Gastrocnemius medialis (tissue), 4 donors: ENCODE data around the gene KIF20B. TPM values are rescaled to one million over a fixed set of nuclear protein-coding genes. Genes with fewer than 3 reads are reported as not detected.
A peak's percentile ranks its signal among the peaks of the same experiment; 100 is the strongest.

ENCODE experiments used
- ATAC-seq, 2 donors: fragments of 150-250 bp; one replicate each; pipeline ENCODE4 v1.9.1; 2016
- DNase-seq, 2 donors: peaks; one replicate each; pipeline ENCODE4 v3.0.0-alpha.2; 2019
- H3K27ac ChIP-seq, 4 donors: fragments of 200-600 bp; sonication (generic); 1 replicate in 1 of 4; 2 replicates in 3 of 4; pipeline ENCODE4 v1.5.1; 2016 to 2018; ENCODE audit warnings: mild to moderate bottlenecking in 2 of 4, moderate library complexity in 1 of 4
- H3K27me3 ChIP-seq, 3 donors: fragments of 200-600 bp; sonication (generic) in 2 of 3; 1 replicate in 1 of 3; 2 replicates in 2 of 3; pipeline versions ENCODE4 v1.5.1 to v1.6.0; 2016 to 2019; ENCODE audit warnings: mild to moderate bottlenecking in 1 of 3, moderate library complexity in 1 of 3
- H3K36me3 ChIP-seq, 2 donors: fragments of 200-600 bp; sonication (generic) in 1 of 2; one replicate each; pipeline ENCODE4 v1.5.1; 2017 to 2018
- H3K4me1 ChIP-seq, 2 donors: fragments of 200-600 bp; sonication (generic) in 1 of 2; one replicate each; pipeline ENCODE4 v1.5.1; 2016 to 2017; ENCODE audit warnings: mild to moderate bottlenecking in 2 of 2
- H3K4me3 ChIP-seq, 4 donors: fragments of 200-600 bp; sonication (generic) in 3 of 4; 1 replicate in 1 of 4; 2 replicates in 3 of 4; pipeline ENCODE4 v1.5.1; 2016 to 2019; ENCODE audit warnings: mild to moderate bottlenecking in 2 of 4
- H3K9me3 ChIP-seq, 3 donors: fragments of 200-600 bp; sonication (generic) in 2 of 3; 1 replicate in 1 of 3; 2 replicates in 2 of 3; pipeline ENCODE4 v1.5.1; 2016 to 2019
- POLR2A ChIP-seq, 2 donors: fragments of 450-650 bp; IDR thresholded peaks; one replicate each; pipeline ENCODE4 v1.6.1; 2017; ENCODE audit warnings: antibody characterized with exemption in 2 of 2, mild to moderate bottlenecking in 2 of 2, moderate library complexity in 2 of 2
- in situ Hi-C, 4 donors: fragments of 200-750 bp; cut with MboI; loops; one replicate each; pipeline versions ENCODE4 v1.15.0 to v1.8.0; 2017; ENCODE audit warnings: low sequenced_read_pairs in 4 of 4
- intact Hi-C: fragments of 100-400 bp; cut with DNase I; formaldehyde crosslinking; loops from one replicate; pipeline ENCODE4 v1.15.1; 2023; ENCODE audit warnings: low total_unique reads
- total RNA-seq, 4 donors: library from RNA; depleted of rRNA; stranded (reverse); fragments of >200 nt; gene quantifications; one replicate each; pipeline versions ENCODE4 v1.1.0 to v1.2.3, GENCODE V29; 2016
- TF ChIP-seq, protein P1 (sequence below), 5 experiments: fragments of 450-650 bp in 3 of 5; fragments of 200-600 bp in 2 of 5; sonication (generic) in 2 of 5; IDR thresholded peaks in 4 of 5; conservative IDR thresholded peaks in 1 of 5; 1 replicate in 4 of 5; 2 replicates in 1 of 5; pipeline ENCODE4 v1.5.1; 2016 to 2019; ENCODE audit warnings: antibody characterized with exemption in 5 of 5, mild to moderate bottlenecking in 3 of 5, moderate library complexity in 3 of 5

KIF20B gene
- total RNA-seq, 4 donors from 2014 or later = 0.65 to 1.0 (median 0.86) TPM

DNA sequence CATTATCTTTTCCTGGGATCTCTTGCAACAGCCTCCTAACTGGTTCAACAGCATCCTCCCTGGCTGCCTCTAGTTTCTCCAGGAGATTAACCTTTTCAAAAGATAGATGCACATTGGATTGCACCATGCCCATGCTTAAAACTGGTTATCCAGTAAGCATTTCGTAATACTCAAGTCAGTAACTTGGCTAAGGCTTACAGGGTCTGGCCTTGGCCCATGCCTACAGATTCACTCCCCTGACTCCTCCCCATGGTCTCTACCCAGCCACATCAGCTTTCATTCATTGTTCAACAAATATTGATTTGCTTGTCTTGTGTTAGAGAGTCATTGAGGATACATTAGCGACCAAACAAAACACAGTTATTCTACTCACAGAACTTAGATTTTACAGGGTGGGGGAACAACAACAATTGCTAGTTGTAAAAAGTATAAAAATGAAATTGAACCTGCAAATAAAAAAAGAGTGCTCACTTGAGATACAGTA, 1.8 kb upstream of the KIF20B start:
- TF ChIP-seq, protein P1, sequence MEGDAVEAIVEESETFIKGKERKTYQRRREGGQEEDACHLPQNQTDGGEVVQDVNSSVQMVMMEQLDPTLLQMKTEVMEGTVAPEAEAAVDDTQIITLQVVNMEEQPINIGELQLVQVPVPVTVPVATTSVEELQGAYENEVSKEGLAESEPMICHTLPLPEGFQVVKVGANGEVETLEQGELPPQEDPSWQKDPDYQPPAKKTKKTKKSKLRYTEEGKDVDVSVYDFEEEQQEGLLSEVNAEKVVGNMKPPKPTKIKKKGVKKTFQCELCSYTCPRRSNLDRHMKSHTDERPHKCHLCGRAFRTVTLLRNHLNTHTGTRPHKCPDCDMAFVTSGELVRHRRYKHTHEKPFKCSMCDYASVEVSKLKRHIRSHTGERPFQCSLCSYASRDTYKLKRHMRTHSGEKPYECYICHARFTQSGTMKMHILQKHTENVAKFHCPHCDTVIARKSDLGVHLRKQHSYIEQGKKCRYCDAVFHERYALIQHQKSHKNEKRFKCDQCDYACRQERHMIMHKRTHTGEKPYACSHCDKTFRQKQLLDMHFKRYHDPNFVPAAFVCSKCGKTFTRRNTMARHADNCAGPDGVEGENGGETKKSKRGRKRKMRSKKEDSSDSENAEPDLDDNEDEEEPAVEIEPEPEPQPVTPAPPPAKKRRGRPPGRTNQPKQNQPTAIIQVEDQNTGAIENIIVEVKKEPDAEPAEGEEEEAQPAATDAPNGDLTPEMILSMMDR (IDR thresholded peaks at IDR 0.05 in 4 of 5, conservative IDR thresholded peaks at IDR 0.05 in 1 of 5) = no peak
- TF ChIP-seq POLR2A (IDR thresholded peaks at IDR 0.05) = no peak
- ATAC-seq (no peak), DNase-seq (no peak)
- Histone ChIP-seq H3K4me3 (no peak overlapping the region), H3K27ac (no peak overlapping the region), H3K9me3 (no peaks in the 10 kb centered on the region), H3K27me3 (no peaks in the 10 kb centered on the region), H3K4me1 (peaks cover 9 to 21% of the 10 kb centered on the region in 2 donors), H3K36me3 (no peaks in the 10 kb centered on the region)
- intact Hi-C loops = loop anchor here (5.0 kb wide), 1 partner anchor 447 kb away; the partner anchor contains the start of gene LIPA
- in situ Hi-C loops = loop anchor here (5.0 to 25.0 kb wide), 6 partner anchors 55 to 275 kb away; partner anchors contain the start of gene PANK1 (in 1 of the 4)

GRCh38 chr10:89700923-89701241, 508 bp upstream of the KIF20B start:
- H3K9me3 ChIP-seq = no peaks in the 10 kb centered on the region
- in situ Hi-C loops (loop anchor here (5.0 to 25.0 kb wide), 5 partner anchors 56 to 276 kb away; partner anchors contain the start of gene PANK1 (in 1 of the 4)), intact Hi-C loops (loop anchor here (1.0 to 5.0 kb wide), 4 partner anchors 56 to 449 kb away; partner anchors contain the start of genes LIPA and PANK1)
- H3K36me3 ChIP-seq = no peaks in the 10 kb centered on the region
- DNase-seq (no peak), ATAC-seq (peak in 1 of 2 donors; percentile 77)
- peaks cover 9 to 21% of the 10 kb centered on the region in 2 donors for H3K4me1 ChIP-seq
- H3K27ac ChIP-seq = peak overlapping the region; percentile 89 to 93 (median 91)
- H3K27me3 ChIP-seq = no peaks in the 10 kb centered on the region
- TF ChIP-seq, protein P1 (IDR thresholded peaks at IDR 0.05 in 4 of 5, conservative IDR thresholded peaks at IDR 0.05 in 1 of 5) = no peak
- no peak for TF ChIP-seq POLR2A (IDR thresholded peaks at IDR 0.05)
- peak overlapping the region; percentile 73 to 89 (median 82) for H3K4me3 ChIP-seq

DNA sequence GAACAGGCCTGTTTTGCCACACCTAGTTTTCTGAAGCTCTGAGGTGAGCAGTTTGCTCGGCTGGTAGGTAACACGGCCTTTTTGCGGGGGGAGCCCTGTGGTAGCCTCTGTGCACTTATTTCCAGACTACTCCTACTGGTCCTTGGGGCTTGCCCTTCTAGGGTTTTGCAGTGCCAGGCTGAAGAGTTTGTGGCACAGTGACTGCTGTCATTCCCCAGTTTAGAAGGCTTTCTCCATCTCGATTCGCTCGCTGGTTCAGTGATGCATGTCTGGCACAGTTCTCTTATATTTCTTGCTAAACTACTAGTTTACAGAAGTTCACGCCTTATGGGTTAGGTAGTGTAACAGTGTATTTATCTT, 711 bp downstream of the KIF20B start:
- in situ Hi-C loops = loop anchor here (5.0 to 25.0 kb wide), 5 partner anchors 57 to 277 kb away; partner anchors contain the start of gene PANK1 (in 1 of the 4)
- no peak overlapping the region for H3K27ac ChIP-seq
- H3K36me3 ChIP-seq = no peaks in the 10 kb centered on the region
- H3K4me1 ChIP-seq = peaks cover 9 to 21% of the 10 kb centered on the region in 2 donors
- no peaks in the 10 kb centered on the region for H3K9me3 ChIP-seq
- peak overlapping the region; percentile 73 to 89 (median 82) for H3K4me3 ChIP-seq
- intact Hi-C loops = loop anchor here (5.0 kb wide), 1 partner anchor 450 kb away; the partner anchor contains the start of gene LIPA
- ATAC-seq (no peak), DNase-seq (no peak)
- TF ChIP-seq, protein P1 (IDR thresholded peaks at IDR 0.05 in 4 of 5, conservative IDR thresholded peaks at IDR 0.05 in 1 of 5) = no peak
- TF ChIP-seq POLR2A (IDR thresholded peaks at IDR 0.05) = no peak
- H3K27me3 ChIP-seq = no peaks in the 10 kb centered on the region

- H3K9me3 ChIP-seq = no peaks in the 10 kb centered on the region
- H3K4me3 ChIP-seq = no peak overlapping the region
- H3K27me3 ChIP-seq = no peaks in the 10 kb centered on the region
- DNase-seq = no peak
- no peaks in the 10 kb centered on the region for H3K36me3 ChIP-seq
- no peak overlapping the region for H3K27ac ChIP-seq
- intact Hi-C loops = no loop called here
- H3K4me1 ChIP-seq = peaks cover 5 to 15% of the 10 kb centered on the region in 2 donors
- in situ Hi-C loops = loop anchor here (10.0 to 25.0 kb wide), 4 partner anchors 61 to 281 kb away; partner anchors contain the start of gene PANK1 (in 1 of the 4)
- ATAC-seq = no peak
- TF ChIP-seq, protein P1 (IDR thresholded peaks at IDR 0.05 in 4 of 5, conservative IDR thresholded peaks at IDR 0.05 in 1 of 5) = no peak
- TF ChIP-seq POLR2A (IDR thresholded peaks at IDR 0.05) = no peak
These were observed 4.1 kb downstream of the KIF20B start for GRCh38 chr10:89705466-89705865.
